Stimulated activated CD4-positive, alpha-beta T cell treated with anti-CD3 and anti-CD28 coated beads, Interleukin-4, amount 100 ng/mL, for 48 hours (primary cell): ENCODE results near the gene KRT14.
"Not testable (repeated sequence)": the region's sequence is repeated elsewhere in the genome, so short reads cannot be mapped to it uniquely, and the experiment has no call there.

ENCODE experiments used
- DNase-seq, 2 donors: peaks; one replicate each; pipeline ENCODE4 v3.0.0-alpha.2; 2020; ENCODE audit warnings: low read depth in 2 of 2

The KRT14 gene

GRCh38 chr17:41623184-41623861 is 36.6 kb upstream of the KRT14 start:
- DNase-seq = not testable (repeated sequence)

GRCh38 chr17:41622340-41623183 is 35.9 kb upstream of the KRT14 start:
- not testable (repeated sequence) for DNase-seq

GRCh38 chr17:41621916-41622315 is 35.2 kb upstream of the KRT14 start:
- DNase-seq = no peak

GRCh38 chr17:41621435-41621817 is 34.7 kb upstream of the KRT14 start:
- not testable (repeated sequence) for DNase-seq

- DNase-seq = no peak
Measured at GRCh38 chr17:41620583-41621434, 34.1 kb upstream of the KRT14 start.

GRCh38 chr17:41619927-41620582 is 33.4 kb upstream of the KRT14 start:
- not testable (repeated sequence) for DNase-seq

GRCh38 chr17:41619036-41619926 is 32.6 kb upstream of the KRT14 start:
- DNase-seq = no peak

- DNase-seq = no peak
Measured at GRCh38 chr17:41618341-41619035, 31.8 kb upstream of the KRT14 start.

- no peak for DNase-seq
Measured at GRCh38 chr17:41617698-41618097, 31.0 kb upstream of the KRT14 start.

GRCh38 chr17:41617136-41617535 is 30.4 kb upstream of the KRT14 start:
- DNase-seq = no peak

- not testable (repeated sequence) for DNase-seq
Measured at GRCh38 chr17:41616486-41616885, 29.8 kb upstream of the KRT14 start.

GRCh38 chr17:41615454-41615853 is 28.8 kb upstream of the KRT14 start:
- no peak for DNase-seq

- not testable (repeated sequence) for DNase-seq
Measured at GRCh38 chr17:41614767-41615166, 28.1 kb upstream of the KRT14 start.

GRCh38 chr17:41614098-41614497 is 27.4 kb upstream of the KRT14 start:
- DNase-seq = no peak

- DNase-seq = no peak
Measured at GRCh38 chr17:41613277-41614082, 26.8 kb upstream of the KRT14 start.

- not testable (repeated sequence) for DNase-seq
Measured at GRCh38 chr17:41612376-41613160, 25.9 kb upstream of the KRT14 start, which contains the start of gene KRT16. TSS of gene KRT16 (minus strand) at chr17:41612767. CDS start at chr17:41612688, 79 bp downstream.

- no peak for DNase-seq
Measured at GRCh38 chr17:41610965-41611640, 24.4 kb upstream of the KRT14 start.
